Upper lobe of left lung (tissue), 6 donors: ENCODE data around the gene RAPGEF1. TPM values are rescaled to one million over a fixed set of nuclear protein-coding genes. Genes with fewer than 3 reads are reported as not detected.

Experiments used
- ATAC-seq, 2 donors: fragments of 200-7000 bp; cut with Tn5 transposase; one replicate each; pipeline ENCODE4 v1.9.1; 2022; ENCODE audit warnings: mild to moderate bottlenecking in 2 of 2, moderate library complexity in 2 of 2; ENCODE audit not compliant: low FRiP score in 2 of 2
- DNase-seq, 2 donors: peaks; one replicate each; pipeline ENCODE4 v3.0.0-alpha.2; 2019 to 2020
- H3K27ac ChIP-seq, 4 donors: fragments of 200-600 bp; sonication (generic); one replicate each; pipeline ENCODE4 v1.5.1; 2016 to 2019
- H3K27me3 ChIP-seq, 4 donors: fragments of 200-600 bp; sonication (generic); one replicate each; pipeline ENCODE4 v1.5.1; 2017 to 2019
- H3K36me3 ChIP-seq, 4 donors: fragments of 200-600 bp; sonication (generic); one replicate each; pipeline ENCODE4 v1.5.1; 2016 to 2019
- H3K4me1 ChIP-seq, 4 donors: fragments of 200-600 bp; sonication (generic); one replicate each; pipeline ENCODE4 v1.5.1; 2018 to 2019
- H3K4me3 ChIP-seq, 4 donors: fragments of 200-600 bp; sonication (generic); one replicate each; pipeline ENCODE4 v1.5.1; 2017 to 2019; ENCODE audit warnings: mild to moderate bottlenecking in 2 of 4, moderate library complexity in 1 of 4
- H3K9me3 ChIP-seq, 4 donors: fragments of 200-600 bp; sonication (generic); one replicate each; pipeline ENCODE4 v1.5.1; 2018 to 2019
- EP300 ChIP-seq, 4 donors: sonication (generic); formaldehyde crosslinking; IDR thresholded peaks; one replicate each; pipeline ENCODE4 v1.5.1; 2017; ENCODE audit warnings: antibody characterized with exemption in 4 of 4, control low read depth in 2 of 4
- POLR2A ChIP-seq, 4 donors: fragments of 450-650 bp; IDR thresholded peaks; one replicate each; pipeline ENCODE4 v1.5.1; 2016 to 2017; ENCODE audit warnings: antibody characterized with exemption in 4 of 4, mild to moderate bottlenecking in 2 of 4
- POLR2AphosphoS5 ChIP-seq, 2 donors: sonication (generic); formaldehyde crosslinking; IDR thresholded peaks; one replicate each; pipeline ENCODE4 v1.5.1; 2017; ENCODE audit warnings: antibody characterized with exemption in 2 of 2
- WGBS, 2 donors: methylation state at CpG; one replicate each; pipeline ENCODE4 v1.1.5; 2017 to 2018; 5-methylcytosine and 5-hydroxymethylcytosine counted together
- total RNA-seq, 6 donors: library from RNA; depleted of rRNA in 4 of 6; stranded (reverse); fragments of >200 nt in 4 of 6; gene quantifications; one replicate each; pipeline versions ENCODE4 v1.1.0 to v1.2.1, GENCODE V29; 2016 to 2021
- TF ChIP-seq, protein P1 (sequence below), 6 experiments: fragments of 450-650 bp in 4 of 6; fragments of 200-600 bp in 2 of 6; sonication (generic) in 2 of 6; IDR thresholded peaks; one replicate each; pipeline ENCODE4 v1.5.1; 2016 to 2019; ENCODE audit warnings: antibody characterized with exemption in 6 of 6
- donor health status: DM: no; HTN: no; CAD: no; lungs with moderate emphysema.
- donor health status: DM: no; HTN: yes; CAD: no; lungs with severe emphysema.

The RAPGEF1 gene
- total RNA-seq, 6 donors from 2014 or later = 82.8 to 161 (median 96.8) TPM

DNA sequence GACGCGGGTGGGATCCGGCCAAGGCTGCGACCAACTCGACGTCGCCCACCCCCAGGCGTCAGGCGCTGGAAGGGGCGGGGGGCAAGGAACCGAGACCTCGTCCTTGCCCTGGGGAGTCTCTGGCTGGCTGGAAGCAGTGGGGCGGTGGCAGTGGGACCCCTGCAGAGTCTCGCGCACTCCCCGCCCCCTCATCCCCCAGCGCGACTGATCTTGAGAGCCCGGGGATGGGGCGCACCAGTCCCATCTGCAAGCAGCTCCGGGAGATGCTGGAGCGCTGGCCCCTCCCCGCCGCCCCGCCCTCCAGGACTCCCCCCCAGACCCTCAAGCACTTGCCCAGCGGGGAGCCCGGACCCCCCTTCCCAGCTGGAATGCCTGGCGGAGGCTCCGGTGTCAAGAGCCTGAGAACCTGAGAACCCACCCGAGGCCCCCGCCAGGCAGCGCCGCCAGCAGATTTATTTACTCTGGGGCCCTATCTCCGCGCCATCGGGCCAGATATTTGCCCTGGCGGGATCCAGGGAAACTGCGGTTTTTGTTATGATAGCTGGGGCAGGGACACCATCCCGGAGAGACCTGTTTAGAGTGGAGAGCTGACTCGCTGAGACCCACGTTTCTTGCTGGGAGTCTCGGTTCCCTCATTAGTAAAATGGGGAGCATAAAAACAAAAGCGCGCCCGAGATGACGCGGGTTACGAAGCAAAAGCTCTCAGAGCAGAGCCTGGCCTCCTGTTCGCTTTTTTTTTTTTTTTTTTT, 193.4 kb downstream of the RAPGEF1 start:
- Histone ChIP-seq H3K36me3 (no peaks in the 10 kb centered on the region), H3K27ac (peak overlapping the region in 1 of 4 donors; percentile 19), H3K9me3 (peaks cover 9 to 19% (median 15%) of the 10 kb centered on the region in 4 donors), H3K27me3 (peaks cover 0 to 21% (median 17%) of the 10 kb centered on the region in 4 donors), H3K4me3 (peak overlapping the region in 3 of 4 donors; percentile 43 to 52 (median 51)), H3K4me1 (peaks cover 11 to 19% (median 13%) of the 10 kb centered on the region in 4 donors)
- ATAC-seq = peak; percentile 43 to 44
- peak in 1 of 2 donors; percentile 77 for DNase-seq
- WGBS, 2 donors = 3 to 5% methylated on average over 16 to 31 of the region's 49 CpGs
- TF ChIP-seq, protein P1, sequence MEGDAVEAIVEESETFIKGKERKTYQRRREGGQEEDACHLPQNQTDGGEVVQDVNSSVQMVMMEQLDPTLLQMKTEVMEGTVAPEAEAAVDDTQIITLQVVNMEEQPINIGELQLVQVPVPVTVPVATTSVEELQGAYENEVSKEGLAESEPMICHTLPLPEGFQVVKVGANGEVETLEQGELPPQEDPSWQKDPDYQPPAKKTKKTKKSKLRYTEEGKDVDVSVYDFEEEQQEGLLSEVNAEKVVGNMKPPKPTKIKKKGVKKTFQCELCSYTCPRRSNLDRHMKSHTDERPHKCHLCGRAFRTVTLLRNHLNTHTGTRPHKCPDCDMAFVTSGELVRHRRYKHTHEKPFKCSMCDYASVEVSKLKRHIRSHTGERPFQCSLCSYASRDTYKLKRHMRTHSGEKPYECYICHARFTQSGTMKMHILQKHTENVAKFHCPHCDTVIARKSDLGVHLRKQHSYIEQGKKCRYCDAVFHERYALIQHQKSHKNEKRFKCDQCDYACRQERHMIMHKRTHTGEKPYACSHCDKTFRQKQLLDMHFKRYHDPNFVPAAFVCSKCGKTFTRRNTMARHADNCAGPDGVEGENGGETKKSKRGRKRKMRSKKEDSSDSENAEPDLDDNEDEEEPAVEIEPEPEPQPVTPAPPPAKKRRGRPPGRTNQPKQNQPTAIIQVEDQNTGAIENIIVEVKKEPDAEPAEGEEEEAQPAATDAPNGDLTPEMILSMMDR (IDR thresholded peaks at IDR 0.05) = peak in 1 of 6 experiments; percentile 21
- TF ChIP-seq POLR2A (IDR thresholded peaks at IDR 0.05) = no peak
- TF ChIP-seq EP300 (IDR thresholded peaks at IDR 0.05) = no peak
- no peak for TF ChIP-seq POLR2AphosphoS5 (IDR thresholded peaks at IDR 0.05)

GRCh38 chr9:131545786-131546335, 194.0 kb downstream of the RAPGEF1 start:
- peaks cover 11 to 19% (median 13%) of the 10 kb centered on the region in 4 donors for H3K4me1 ChIP-seq
- H3K36me3 ChIP-seq = no peaks in the 10 kb centered on the region
- 6 to 8% methylated on average over 26 to 30 of the region's 30 CpGs for WGBS, 2 donors
- peaks cover 9 to 19% (median 15%) of the 10 kb centered on the region in 4 donors for H3K9me3 ChIP-seq
- TF ChIP-seq EP300 (IDR thresholded peaks at IDR 0.05) (no peak), POLR2A (IDR thresholded peaks at IDR 0.05) (no peak), POLR2AphosphoS5 (IDR thresholded peaks at IDR 0.05) (no peak)
- TF ChIP-seq, protein P1 (IDR thresholded peaks at IDR 0.05) = no peak
- DNase-seq (peak in 1 of 2 donors; percentile 77), ATAC-seq (peak; percentile 52 to 72)
- peaks cover 0 to 21% (median 17%) of the 10 kb centered on the region in 4 donors for H3K27me3 ChIP-seq
- H3K4me3 ChIP-seq = peak overlapping the region in 3 of 4 donors; percentile 43 to 52 (median 51)
- peak overlapping the region; percentile 9 to 73 (median 35) for H3K27ac ChIP-seq

- TF ChIP-seq EP300 (IDR thresholded peaks at IDR 0.05) (no peak), POLR2A (IDR thresholded peaks at IDR 0.05) (peak in 1 of 4 donors; percentile 65)
- TF ChIP-seq, protein P1 (IDR thresholded peaks at IDR 0.05) = no peak
- DNase-seq (peak; percentile 90 to 91), ATAC-seq (peak; percentile 74 to 94)
- peaks cover 0 to 21% (median 17%) of the 10 kb centered on the region in 4 donors for H3K27me3 ChIP-seq
- H3K4me1 ChIP-seq = peaks cover 11 to 19% (median 13%) of the 10 kb centered on the region in 4 donors
- peaks cover 9 to 19% (median 15%) of the 10 kb centered on the region in 4 donors for H3K9me3 ChIP-seq
- H3K4me3 ChIP-seq = peak within 1 kb of the TSS in 3 of 4 donors; percentile 43 to 52 (median 51)
- H3K27ac ChIP-seq = peak within 1 kb of the TSS; percentile 9 to 73 (median 54)
- no peaks in the 10 kb centered on the region for H3K36me3 ChIP-seq
- 25 to 51% methylated on average over 17 to 34 of the region's 50 CpGs for WGBS, 2 donors
Observed at GRCh38 chr9:131545003-131545785, 194.7 kb downstream of the RAPGEF1 start, which contains the start of gene PRRT1B. PRRT1B (plus strand) TSS chr9:131545523; CDS start chr9:131545616, 93 bp downstream.

DNA sequence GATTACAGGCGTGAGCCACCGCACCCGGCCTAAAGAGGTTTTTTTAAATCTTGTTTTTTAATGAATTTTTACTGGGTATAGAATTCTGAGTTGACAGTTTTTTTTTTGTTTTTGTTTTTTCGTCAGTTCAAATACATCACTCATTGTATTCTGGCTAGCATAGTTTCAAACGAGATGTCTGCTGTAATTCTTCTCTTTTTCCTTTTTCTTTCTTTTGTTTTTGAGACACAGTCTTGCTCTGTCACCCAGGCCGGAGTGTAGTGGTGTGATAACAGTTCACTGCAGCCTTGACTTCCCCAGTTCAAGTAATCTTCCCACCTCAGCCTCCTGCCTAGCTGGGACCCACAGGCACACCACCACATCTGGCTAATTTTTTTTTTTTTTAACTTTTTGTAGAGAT, 196.7 kb downstream of the RAPGEF1 start:
- TF ChIP-seq EP300 (IDR thresholded peaks at IDR 0.05) (no peak), POLR2A (IDR thresholded peaks at IDR 0.05) (no peak), POLR2AphosphoS5 (IDR thresholded peaks at IDR 0.05) (no peak)
- TF ChIP-seq, protein P1 (IDR thresholded peaks at IDR 0.05) = no peak
- WGBS, 2 donors = 88 to 92% methylated on average over 6 of the region's 6 CpGs
- no peak for DNase-seq

More for the DNA sequence above, 196.7 kb downstream of the RAPGEF1 start:
- Histone ChIP-seq H3K9me3 (peaks cover 9 to 19% (median 15%) of the 10 kb centered on the region in 4 donors), H3K36me3 (no peaks in the 10 kb centered on the region), H3K27ac (no peak overlapping the region), H3K27me3 (peaks cover 0 to 21% (median 17%) of the 10 kb centered on the region in 4 donors), H3K4me1 (peaks cover 11 to 19% (median 13%) of the 10 kb centered on the region in 4 donors), H3K4me3 (no peak overlapping the region)
- no peak for ATAC-seq
